ENCODE results near the gene SARDH. TPM values are rescaled to one million over a fixed set of nuclear protein-coding genes. Genes with fewer than 3 reads are reported as not detected.

Gene SARDH
- total RNA-seq, 4 donors from 2014 or later = 0.62 to 2.3 (median 1.2) TPM; not detected in 1

DNA sequence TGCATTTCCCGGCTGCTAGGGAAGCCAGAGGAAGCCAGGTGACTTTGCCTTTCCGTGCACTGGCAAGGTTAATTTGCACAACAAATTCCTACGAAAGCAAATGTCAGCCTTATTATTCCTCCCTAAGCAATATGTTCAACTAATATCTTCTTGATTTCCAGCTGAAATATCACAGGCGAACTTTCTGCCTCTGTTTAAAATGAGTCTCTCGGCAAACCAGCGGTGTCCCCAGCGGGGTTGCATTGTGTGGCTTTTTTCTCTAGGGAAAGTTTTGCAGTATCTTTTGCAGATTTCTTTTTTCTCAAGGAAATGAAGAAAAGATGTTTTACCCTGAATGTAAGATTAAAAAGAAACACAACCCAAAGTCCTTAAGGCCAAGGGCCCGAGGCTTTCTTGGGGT is 100.1 kb downstream of the SARDH start:
- no peak overlapping the region for H3K4me3 ChIP-seq
- WGBS, 2 donors (ENCODE audit: low coverage in 1 of 2) = 59 to 64% methylated on average over 6 to 7 of the region's 8 CpGs
- ATAC-seq = no peak

DNA sequence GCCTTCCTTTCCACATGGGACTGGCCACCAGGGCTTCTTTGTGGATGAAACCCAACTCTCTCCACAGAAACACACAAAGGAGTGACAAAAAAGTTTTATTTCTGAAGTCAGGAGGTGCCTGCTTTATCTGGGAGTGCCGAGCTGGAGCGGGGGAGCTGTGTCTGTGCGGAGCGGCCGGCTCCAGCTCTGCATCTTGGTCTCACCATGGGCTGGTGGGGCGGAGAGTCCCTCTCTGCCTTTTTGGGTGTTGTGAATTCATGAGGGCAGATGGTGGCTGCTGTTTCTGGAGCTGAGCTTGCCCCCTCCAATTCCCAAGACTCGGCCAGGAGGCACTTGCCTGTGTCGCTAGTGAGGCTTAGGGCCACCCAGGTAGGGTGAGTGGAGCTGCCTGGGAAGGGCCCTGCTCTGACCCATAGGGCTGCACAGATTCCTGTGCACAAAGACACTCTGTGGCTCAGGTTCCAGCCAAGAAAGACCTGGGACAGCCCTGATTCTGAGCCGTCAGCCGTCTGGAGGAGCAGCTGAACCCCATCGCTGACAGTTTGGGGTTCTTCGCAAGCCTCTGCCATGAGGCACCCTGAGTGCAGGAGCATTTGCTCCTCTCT is 100.6 kb downstream of the SARDH start:
- H3K27me3 ChIP-seq = peaks cover 91% of the 10 kb centered on the region
- H3K36me3 ChIP-seq = no peaks in the 10 kb centered on the region
- H3K27ac ChIP-seq = no peak overlapping the region
- TF ChIP-seq, protein P1, sequence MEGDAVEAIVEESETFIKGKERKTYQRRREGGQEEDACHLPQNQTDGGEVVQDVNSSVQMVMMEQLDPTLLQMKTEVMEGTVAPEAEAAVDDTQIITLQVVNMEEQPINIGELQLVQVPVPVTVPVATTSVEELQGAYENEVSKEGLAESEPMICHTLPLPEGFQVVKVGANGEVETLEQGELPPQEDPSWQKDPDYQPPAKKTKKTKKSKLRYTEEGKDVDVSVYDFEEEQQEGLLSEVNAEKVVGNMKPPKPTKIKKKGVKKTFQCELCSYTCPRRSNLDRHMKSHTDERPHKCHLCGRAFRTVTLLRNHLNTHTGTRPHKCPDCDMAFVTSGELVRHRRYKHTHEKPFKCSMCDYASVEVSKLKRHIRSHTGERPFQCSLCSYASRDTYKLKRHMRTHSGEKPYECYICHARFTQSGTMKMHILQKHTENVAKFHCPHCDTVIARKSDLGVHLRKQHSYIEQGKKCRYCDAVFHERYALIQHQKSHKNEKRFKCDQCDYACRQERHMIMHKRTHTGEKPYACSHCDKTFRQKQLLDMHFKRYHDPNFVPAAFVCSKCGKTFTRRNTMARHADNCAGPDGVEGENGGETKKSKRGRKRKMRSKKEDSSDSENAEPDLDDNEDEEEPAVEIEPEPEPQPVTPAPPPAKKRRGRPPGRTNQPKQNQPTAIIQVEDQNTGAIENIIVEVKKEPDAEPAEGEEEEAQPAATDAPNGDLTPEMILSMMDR (IDR thresholded peaks at IDR 0.05) = no peak
- TF ChIP-seq POLR2A (IDR thresholded peaks at IDR 0.05) (no peak), EP300 (IDR thresholded peaks at IDR 0.05) (no peak), POLR2AphosphoS5 (IDR thresholded peaks at IDR 0.05) (no peak)
- no peak for ATAC-seq
- no peaks in the 10 kb centered on the region for H3K9me3 ChIP-seq
- no peak overlapping the region for H3K4me3 ChIP-seq
- WGBS, 2 donors (ENCODE audit: low coverage in 1 of 2) = 37 to 52% methylated on average over 2 to 3 of the region's 12 CpGs
- peaks cover 0 to 6% (median 0%) of the 10 kb centered on the region in 3 donors for H3K4me1 ChIP-seq

More for the DNA sequence above, 100.1 kb downstream of the SARDH start:
- H3K9me3 ChIP-seq = no peaks in the 10 kb centered on the region
- TF ChIP-seq EP300 (IDR thresholded peaks at IDR 0.05) (no peak), POLR2AphosphoS5 (IDR thresholded peaks at IDR 0.05) (no peak), POLR2A (IDR thresholded peaks at IDR 0.05) (no peak)
- TF ChIP-seq, protein P1 (IDR thresholded peaks at IDR 0.05) = no peak
- peaks cover 0 to 6% (median 0%) of the 10 kb centered on the region in 3 donors for H3K4me1 ChIP-seq
- no peak overlapping the region for H3K27ac ChIP-seq
- peaks cover 89% of the 10 kb centered on the region for H3K27me3 ChIP-seq
- H3K36me3 ChIP-seq = no peaks in the 10 kb centered on the region

DNA sequence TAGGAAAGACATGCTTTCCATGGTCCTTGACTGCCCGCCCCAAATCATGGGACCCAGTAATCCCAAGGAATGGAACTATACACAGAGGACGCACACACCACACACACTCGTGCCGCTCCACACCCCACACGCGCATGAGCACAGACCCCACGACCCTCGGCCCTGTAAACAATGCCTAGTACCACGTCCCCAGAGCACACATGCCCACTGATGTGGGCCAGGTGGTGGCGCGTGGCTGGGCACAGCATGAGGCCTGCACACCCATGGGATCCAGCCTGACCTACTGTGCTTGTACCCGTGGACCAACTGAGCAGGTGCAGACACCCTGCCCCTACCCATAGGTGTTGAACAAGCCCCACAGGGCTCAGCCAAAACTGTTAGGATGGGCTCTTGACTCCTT is 101.2 kb downstream of the SARDH start:
- Histone ChIP-seq H3K27ac (no peak overlapping the region), H3K4me1 (peaks cover 0 to 6% (median 0%) of the 10 kb centered on the region in 3 donors), H3K9me3 (no peaks in the 10 kb centered on the region), H3K4me3 (no peak overlapping the region), H3K27me3 (peaks cover 92% of the 10 kb centered on the region), H3K36me3 (no peaks in the 10 kb centered on the region)
- ATAC-seq = no peak
- WGBS, 2 donors (ENCODE audit: low coverage in 1 of 2) = 95% methylated on average over 11 of the region's 12 CpGs; no CpG with 5 or more reads in 1 of the 2 donors
- TF ChIP-seq POLR2AphosphoS5 (IDR thresholded peaks at IDR 0.05) (no peak), POLR2A (IDR thresholded peaks at IDR 0.05) (no peak), EP300 (IDR thresholded peaks at IDR 0.05) (no peak)
- TF ChIP-seq, protein P1 (IDR thresholded peaks at IDR 0.05) = no peak

DNA sequence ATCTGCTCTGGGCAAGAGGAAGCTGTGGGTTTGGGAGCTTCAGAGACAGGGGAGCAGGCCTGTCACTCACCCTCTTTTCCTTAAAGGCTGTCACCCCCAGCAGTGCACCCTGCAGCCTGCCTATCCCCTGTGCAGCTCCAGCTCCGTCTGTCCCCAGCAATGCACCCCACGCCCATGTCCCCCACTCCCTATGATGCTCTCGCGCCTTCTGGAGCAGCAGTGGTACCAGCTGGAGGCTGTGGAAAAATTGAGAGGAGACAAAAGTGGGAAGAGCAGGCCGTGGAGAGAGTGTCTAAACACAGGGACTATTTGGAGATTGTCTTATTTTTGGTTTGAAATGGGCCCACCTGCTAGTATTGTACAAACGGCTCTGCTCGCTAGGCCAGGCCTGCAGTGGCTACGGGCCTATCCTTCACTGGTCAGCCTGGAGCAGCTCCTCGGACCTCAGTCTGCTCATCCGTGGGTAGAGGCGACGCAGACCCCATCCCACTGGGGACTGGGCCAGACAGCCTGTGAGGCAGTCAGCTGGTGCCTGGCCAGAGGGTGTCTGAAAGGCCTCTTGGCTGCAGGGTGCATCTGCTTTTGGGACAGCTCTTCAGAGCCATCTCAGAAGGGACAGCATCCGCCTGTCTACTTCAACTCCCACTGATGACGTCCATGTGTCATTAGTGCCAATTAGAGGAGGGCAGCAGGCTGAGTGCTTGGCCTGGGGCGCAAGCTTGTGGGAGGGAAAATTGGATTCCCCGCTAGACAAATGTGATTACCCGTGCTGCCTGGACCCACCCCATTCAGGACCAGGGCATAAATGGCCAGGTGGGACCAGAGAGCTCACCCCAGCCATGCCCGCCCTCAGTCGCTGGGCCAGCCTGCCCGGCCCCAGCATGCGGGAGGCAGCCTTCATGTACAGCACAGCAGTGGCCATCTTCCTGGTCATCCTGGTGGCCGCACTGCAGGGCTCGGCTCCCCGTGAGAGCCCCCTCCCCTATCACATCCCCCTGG is 102.3 kb downstream of the SARDH start, which contains the start of gene DBH:
Gene DBH, plus strand, starts transcription at position 831 of the 999 bp plus-strand sequence. Its CDS starts 9 bp downstream, at position 840.
- no peaks in the 10 kb centered on the region for H3K36me3 ChIP-seq
- H3K4me3 ChIP-seq = no peak within 1 kb of the TSS
- H3K27me3 ChIP-seq = peaks cover 90% of the 10 kb centered on the region
- H3K9me3 ChIP-seq = no peaks in the 10 kb centered on the region
- 20% methylated on average over 1 of the region's 24 CpGs; no CpG with 5 or more reads in 1 of the 2 donors for WGBS, 2 donors (ENCODE audit: low coverage in 1 of 2)
- ATAC-seq = no peak
- H3K27ac ChIP-seq = no peak within 1 kb of the TSS
- TF ChIP-seq POLR2A (IDR thresholded peaks at IDR 0.05) (no peak), POLR2AphosphoS5 (IDR thresholded peaks at IDR 0.05) (no peak), EP300 (IDR thresholded peaks at IDR 0.05) (no peak)
- TF ChIP-seq, protein P1 (IDR thresholded peaks at IDR 0.05) = no peak
- H3K4me1 ChIP-seq = peaks cover 0 to 6% (median 0%) of the 10 kb centered on the region in 3 donors
